ENCODE results near the gene DPP6.

Gene DPP6

DNA sequence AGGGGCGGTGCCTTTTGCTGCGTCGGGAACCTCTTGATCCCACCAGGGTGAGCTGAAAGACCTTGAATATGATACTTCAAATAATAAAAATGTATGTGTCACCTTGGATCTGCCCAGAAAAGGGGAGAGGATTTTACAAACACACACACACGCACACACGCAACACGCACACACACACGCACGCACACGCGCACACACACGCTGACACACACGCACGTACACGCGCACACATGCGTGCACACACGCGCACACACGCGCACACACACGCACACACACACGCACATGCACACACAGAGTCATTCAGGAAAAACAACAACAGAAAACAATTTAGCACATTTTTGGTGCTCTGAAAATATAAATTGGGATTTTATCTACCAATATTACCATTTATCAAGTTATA is 571.2 kb downstream of the DPP6 start:
- H3K9me3 ChIP-seq (ENCODE audit: severe bottlenecking): no peaks in the 10 kb centered on the region
- no peaks in the 10 kb centered on the region for H3K36me3 ChIP-seq
- H3K27me3 ChIP-seq (ENCODE audit: insufficient read depth, low read depth, severe bottlenecking): peaks cover 46% of the 10 kb centered on the region
- no peak overlapping the region for H3K27ac ChIP-seq
- no peak for DNase-seq
- TF ChIP-seq, protein P1, sequence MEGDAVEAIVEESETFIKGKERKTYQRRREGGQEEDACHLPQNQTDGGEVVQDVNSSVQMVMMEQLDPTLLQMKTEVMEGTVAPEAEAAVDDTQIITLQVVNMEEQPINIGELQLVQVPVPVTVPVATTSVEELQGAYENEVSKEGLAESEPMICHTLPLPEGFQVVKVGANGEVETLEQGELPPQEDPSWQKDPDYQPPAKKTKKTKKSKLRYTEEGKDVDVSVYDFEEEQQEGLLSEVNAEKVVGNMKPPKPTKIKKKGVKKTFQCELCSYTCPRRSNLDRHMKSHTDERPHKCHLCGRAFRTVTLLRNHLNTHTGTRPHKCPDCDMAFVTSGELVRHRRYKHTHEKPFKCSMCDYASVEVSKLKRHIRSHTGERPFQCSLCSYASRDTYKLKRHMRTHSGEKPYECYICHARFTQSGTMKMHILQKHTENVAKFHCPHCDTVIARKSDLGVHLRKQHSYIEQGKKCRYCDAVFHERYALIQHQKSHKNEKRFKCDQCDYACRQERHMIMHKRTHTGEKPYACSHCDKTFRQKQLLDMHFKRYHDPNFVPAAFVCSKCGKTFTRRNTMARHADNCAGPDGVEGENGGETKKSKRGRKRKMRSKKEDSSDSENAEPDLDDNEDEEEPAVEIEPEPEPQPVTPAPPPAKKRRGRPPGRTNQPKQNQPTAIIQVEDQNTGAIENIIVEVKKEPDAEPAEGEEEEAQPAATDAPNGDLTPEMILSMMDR (IDR thresholded peaks at IDR 0.05; ENCODE audit: low read depth, low read length): no peak
- H3K4me3 ChIP-seq (ENCODE audit: low read depth, low read length): no peak overlapping the region

DNA sequence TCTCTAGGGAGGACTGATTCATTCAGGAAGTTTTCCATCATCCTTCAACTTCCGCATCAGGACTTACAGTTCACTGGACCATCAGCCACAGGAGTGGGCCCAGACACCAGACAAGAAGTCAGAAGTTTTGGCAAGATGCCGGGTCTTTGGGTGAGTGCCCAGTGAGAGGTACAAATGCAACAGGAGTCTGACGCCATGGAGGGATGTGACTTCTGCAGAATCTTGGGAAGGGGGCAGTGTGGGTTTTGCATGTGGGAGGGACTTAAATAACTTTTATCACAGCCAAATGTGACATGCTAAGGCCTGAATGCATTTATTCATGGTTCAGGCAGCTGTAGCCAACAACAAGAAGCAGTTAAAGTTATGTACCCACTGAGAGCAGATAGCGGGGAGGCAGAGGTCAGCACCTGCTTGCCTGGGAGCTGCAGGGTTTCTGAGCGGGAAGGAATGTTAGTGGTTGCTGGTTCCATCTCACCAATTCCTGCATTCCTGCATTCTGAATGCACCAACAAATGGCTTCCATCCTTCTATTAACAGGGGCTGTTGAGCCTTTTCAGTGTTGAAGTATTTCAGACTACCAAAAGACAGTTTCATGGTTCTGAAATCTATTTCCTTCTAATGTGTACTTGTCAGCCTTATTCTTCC is 575.6 kb downstream of the DPP6 start:
- no peak overlapping the region for H3K4me3 ChIP-seq (ENCODE audit: low read depth, low read length)
- TF ChIP-seq, protein P1 (IDR thresholded peaks at IDR 0.05; ENCODE audit: low read depth, low read length): no peak
- no peaks in the 10 kb centered on the region for H3K36me3 ChIP-seq
- no peaks in the 10 kb centered on the region for H3K9me3 ChIP-seq (ENCODE audit: severe bottlenecking)
- peaks cover 35% of the 10 kb centered on the region for H3K27me3 ChIP-seq (ENCODE audit: insufficient read depth, low read depth, severe bottlenecking)
- H3K27ac ChIP-seq: no peak overlapping the region
- DNase-seq: no peak

DNA sequence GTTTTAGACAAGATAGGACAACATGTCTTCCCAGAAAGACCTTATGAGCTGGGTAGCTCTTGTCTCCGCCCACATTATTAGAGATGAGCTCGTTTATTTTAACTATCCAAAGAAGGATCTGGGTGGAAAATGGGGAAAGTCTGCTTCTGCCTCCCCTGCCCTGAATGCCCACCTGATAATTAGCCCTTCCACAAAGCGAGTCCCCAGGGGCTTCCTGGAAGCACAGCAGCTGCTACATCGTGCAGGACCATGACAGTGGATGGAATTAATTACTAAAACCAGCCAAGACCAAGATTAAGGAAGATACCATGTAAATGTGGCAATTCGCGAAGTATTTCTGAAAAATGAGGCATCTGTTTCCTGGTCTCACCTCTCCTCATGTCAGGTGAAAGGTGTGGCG is 576.4 kb downstream of the DPP6 start:
- Histone ChIP-seq H3K4me3 (ENCODE audit: low read depth, low read length) (no peak overlapping the region), H3K27me3 (ENCODE audit: insufficient read depth, low read depth, severe bottlenecking) (peaks cover 30% of the 10 kb centered on the region), H3K27ac (no peak overlapping the region), H3K9me3 (ENCODE audit: severe bottlenecking) (no peaks in the 10 kb centered on the region), H3K36me3 (no peaks in the 10 kb centered on the region)
- DNase-seq: no peak
- TF ChIP-seq, protein P1 (IDR thresholded peaks at IDR 0.05; ENCODE audit: low read depth, low read length): no peak

DNA sequence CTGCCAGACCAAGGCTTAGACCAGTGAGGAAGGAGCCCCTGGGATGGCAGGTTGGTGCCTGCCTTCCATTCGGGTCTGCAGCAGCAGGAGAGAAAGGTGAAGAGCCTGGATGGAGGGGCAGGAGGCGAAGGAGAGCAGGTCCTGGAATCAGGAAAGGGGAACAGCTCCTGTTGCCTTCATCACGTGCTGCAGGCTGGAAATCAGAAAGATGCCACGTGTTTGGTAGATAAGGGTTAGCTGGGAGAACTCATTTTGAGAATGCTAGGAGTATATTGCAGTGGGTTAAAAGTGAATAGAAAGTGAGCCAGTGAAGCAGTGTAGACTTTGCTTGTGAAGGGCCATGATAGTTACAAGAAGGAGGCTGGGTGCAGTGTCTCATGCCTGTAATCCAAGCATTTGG is 579.0 kb downstream of the DPP6 start:
- no peak overlapping the region for H3K27ac ChIP-seq
- no peaks in the 10 kb centered on the region for H3K36me3 ChIP-seq
- TF ChIP-seq, protein P1 (IDR thresholded peaks at IDR 0.05; ENCODE audit: low read depth, low read length): no peak
- peaks cover 39% of the 10 kb centered on the region for H3K27me3 ChIP-seq (ENCODE audit: insufficient read depth, low read depth, severe bottlenecking)
- H3K4me3 ChIP-seq (ENCODE audit: low read depth, low read length): no peak overlapping the region
- no peaks in the 10 kb centered on the region for H3K9me3 ChIP-seq (ENCODE audit: severe bottlenecking)
- no peak for DNase-seq

DNA sequence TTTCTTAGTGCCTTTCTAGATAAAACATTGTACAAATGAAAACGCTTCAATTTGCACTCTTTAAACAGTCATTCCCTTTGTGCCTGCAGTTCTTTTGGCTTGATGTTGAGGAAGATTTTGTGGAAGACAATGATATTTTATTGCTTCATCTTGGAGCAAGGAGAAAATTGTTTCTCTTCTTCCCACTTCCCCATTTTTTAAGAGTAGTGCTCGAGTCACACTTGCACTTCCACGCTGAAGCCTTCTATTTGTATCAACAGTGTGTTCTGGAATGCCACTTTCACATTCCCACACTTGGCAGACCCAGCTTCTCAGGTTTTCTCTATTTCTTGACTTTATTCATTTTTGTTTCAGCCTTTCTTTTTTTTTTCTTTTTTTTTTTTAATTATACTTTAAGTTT is 581.4 kb downstream of the DPP6 start:
- Histone ChIP-seq H3K27ac (no peak overlapping the region), H3K9me3 (ENCODE audit: severe bottlenecking) (no peaks in the 10 kb centered on the region), H3K27me3 (ENCODE audit: insufficient read depth, low read depth, severe bottlenecking) (peaks cover 48% of the 10 kb centered on the region), H3K4me3 (ENCODE audit: low read depth, low read length) (no peak overlapping the region), H3K36me3 (no peaks in the 10 kb centered on the region)
- TF ChIP-seq, protein P1 (IDR thresholded peaks at IDR 0.05; ENCODE audit: low read depth, low read length): no peak
- DNase-seq: no peak

DNA sequence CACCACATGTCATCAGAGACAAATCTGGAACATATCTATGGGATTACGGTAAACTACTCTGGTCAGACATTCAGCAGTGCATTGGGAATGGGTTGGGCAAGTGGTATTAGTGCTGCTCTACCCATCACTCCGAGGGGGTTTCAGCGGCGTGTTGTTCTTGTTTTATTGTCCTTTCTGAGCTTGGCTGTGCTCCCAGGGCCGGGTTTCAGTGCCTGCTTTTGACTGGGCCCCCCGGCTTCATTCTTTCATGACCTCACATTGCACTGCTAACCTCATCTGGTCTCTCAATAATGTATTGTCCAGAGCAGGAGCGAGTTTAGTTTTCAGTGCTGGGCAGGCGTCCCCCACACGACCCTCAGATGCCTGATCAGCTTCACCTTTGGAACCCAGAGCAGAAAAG is 586.1 kb downstream of the DPP6 start:
- no peak overlapping the region for H3K27ac ChIP-seq
- DNase-seq: no peak
- no peak overlapping the region for H3K4me3 ChIP-seq (ENCODE audit: low read depth, low read length)
- H3K27me3 ChIP-seq (ENCODE audit: insufficient read depth, low read depth, severe bottlenecking): peaks cover 68% of the 10 kb centered on the region
- no peaks in the 10 kb centered on the region for H3K36me3 ChIP-seq
- TF ChIP-seq, protein P1 (IDR thresholded peaks at IDR 0.05; ENCODE audit: low read depth, low read length): no peak
- H3K9me3 ChIP-seq (ENCODE audit: severe bottlenecking): no peaks in the 10 kb centered on the region
